Measurements from ENCODE around the gene SLC30A1.
"Not testable (repeated sequence)": the region's sequence is repeated elsewhere in the genome, so short reads cannot be mapped to it uniquely, and the experiment has no call there.

Gene SLC30A1

GRCh38 chr1:211548321-211549091 is 30.5 kb downstream of the SLC30A1 start:
- FAIRE-seq: no peak
- DNase-seq (ENCODE audit: low spot score): no peak

DNA sequence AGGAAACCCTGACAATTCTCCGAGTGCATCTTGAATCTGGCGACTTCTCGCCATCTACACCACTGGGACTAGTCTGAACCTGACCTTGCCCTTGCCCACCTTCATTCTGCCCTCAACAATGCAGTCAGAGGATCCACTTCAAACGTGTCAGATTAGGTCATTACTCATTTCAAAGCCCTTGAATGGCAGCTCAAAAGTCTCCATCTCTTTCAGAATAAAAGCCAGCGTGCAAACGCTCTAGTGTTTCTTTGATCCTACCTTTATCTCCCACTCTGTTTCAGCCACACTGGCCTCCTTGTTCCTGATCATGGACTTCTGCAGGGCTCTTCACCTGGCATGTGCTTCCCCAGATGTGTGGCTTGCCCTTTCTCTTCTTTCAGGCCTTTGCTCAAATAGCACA is 31.3 kb downstream of the SLC30A1 start:
- DNase-seq (ENCODE audit: low spot score) (no peak), FAIRE-seq (no peak)

- DNase-seq (ENCODE audit: low spot score) (no peak), FAIRE-seq (no peak)
Observed at GRCh38 chr1:211546543-211546942, 32.4 kb downstream of the SLC30A1 start.

GRCh38 chr1:211543025-211543424 is 35.9 kb downstream of the SLC30A1 start:
- FAIRE-seq (no peak), DNase-seq (ENCODE audit: low spot score) (no peak)

GRCh38 chr1:211541720-211542477 is 37.1 kb downstream of the SLC30A1 start:
- no peak for FAIRE-seq
- DNase-seq (ENCODE audit: low spot score): no peak

DNA sequence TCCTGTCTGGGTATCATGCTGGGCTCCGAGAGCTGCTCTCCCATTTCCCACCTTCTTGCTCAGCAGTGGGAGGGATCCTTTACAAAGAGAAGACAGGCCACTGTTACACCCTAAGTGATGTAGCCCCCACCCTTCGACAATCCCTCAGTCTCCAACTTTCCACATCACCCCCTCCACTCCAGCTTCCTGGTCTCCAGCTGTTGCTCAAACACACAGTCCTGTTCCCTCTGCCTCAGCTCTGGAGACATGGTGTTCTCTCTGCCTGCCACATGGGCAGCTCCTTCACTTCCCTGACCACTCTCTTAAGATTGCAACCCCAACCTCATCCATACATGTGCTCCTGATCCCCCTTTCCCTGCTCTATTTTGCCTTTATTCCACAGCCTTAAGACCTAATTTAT is 37.7 kb downstream of the SLC30A1 start:
- FAIRE-seq: no peak
- no peak for DNase-seq (ENCODE audit: low spot score)

- DNase-seq (ENCODE audit: low spot score); FAIRE-seq: not testable (repeated sequence)
Observed at GRCh38 chr1:211540824-211541223, 38.1 kb downstream of the SLC30A1 start.

GRCh38 chr1:211538287-211538686 is 40.7 kb downstream of the SLC30A1 start:
- DNase-seq (ENCODE audit: low spot score): no peak

GRCh38 chr1:211537253-211537652 is 41.7 kb downstream of the SLC30A1 start:
- no peak for FAIRE-seq
- DNase-seq (ENCODE audit: low spot score): no peak

More at GRCh38 chr1:211538287-211538686, 40.7 kb downstream of the SLC30A1 start:
- no peak for FAIRE-seq

DNA sequence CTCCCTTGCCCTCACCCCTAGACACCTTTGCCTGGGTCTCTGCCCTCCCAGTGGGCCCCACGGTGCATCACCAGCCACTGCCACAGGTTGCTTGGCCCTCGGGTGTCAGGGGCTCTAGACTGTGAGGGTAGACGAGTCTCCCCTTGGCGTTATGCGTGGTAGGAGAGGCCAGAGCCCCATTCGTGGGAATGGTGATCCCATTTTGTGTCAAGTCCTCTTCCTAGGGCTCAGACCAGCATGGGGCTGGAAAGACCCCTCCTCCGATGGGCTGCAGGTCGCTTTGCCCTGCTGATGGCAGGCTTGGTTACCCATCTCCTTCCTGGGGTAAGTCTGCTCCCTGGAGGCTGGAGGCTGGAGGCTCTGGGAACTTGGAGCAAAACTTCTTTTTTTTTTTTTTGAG is 42.4 kb downstream of the SLC30A1 start:
- FAIRE-seq: no peak
- DNase-seq (ENCODE audit: low spot score): no peak

- FAIRE-seq: no peak
Observed at GRCh38 chr1:211535346-211535745, 43.6 kb downstream of the SLC30A1 start.

DNA sequence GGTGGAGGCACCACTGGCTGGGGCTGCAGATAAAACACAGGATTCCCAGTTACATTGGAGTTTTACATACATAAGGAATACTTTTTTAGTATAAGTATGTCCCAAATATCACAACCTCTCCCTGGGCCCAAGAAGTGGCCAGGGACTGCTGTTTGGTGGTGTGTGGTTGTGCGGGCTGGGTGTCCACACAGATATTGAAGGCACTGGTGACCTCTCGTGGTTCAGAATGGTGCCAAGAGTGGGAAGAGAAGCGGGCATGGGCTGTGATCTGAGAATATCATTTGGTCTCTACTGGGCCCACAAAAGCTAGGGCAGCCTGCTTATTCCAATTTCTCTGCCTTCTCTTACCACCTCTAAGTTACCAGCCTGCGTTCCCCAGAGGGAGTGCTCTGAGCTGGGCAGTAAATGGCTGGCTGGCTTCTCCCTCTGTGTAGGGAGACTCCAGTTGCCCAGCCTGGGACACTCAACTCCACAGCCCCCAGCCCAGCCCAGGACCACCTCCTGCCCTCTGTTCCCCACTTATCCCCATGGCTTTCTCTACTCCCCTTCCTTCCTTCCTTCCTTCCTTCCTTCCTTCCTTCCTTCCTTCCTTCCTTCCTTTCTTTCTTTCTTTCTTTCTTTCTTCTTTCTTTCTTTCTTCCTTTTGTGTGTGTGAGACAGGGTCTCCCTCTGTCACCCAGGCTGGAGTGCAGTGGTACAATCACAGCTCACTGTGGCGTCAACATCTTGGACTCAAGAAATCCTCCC is 44.2 kb downstream of the SLC30A1 start:
- no peak for FAIRE-seq
- no peak for DNase-seq (ENCODE audit: low spot score)

More at GRCh38 chr1:211535346-211535745, 43.6 kb downstream of the SLC30A1 start:
- DNase-seq (ENCODE audit: low spot score): no peak

DNA sequence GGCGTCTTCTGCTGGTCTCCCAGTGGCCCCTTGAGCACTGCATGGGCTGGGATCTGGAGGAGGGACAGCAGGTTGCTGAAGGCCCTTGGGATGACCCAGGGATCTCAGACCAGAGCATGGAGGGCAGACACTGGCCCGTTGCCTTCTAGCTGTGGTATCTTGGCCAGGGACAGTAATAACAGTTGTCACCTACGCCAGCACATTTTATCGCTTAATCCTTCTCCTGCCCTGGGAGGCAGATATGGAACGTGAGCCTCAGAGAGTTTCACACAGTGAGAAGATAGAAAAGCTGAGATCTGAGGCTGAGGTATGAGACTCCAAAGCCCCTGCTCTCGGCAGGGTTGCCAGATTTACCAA is 46.9 kb downstream of the SLC30A1 start:
- FAIRE-seq: no peak

GRCh38 chr1:211531194-211532087 is 47.5 kb downstream of the SLC30A1 start:
- DNase-seq (ENCODE audit: low spot score) (no peak), FAIRE-seq (no peak)

More for the DNA sequence above, 46.9 kb downstream of the SLC30A1 start:
- no peak for DNase-seq (ENCODE audit: low spot score)

DNA sequence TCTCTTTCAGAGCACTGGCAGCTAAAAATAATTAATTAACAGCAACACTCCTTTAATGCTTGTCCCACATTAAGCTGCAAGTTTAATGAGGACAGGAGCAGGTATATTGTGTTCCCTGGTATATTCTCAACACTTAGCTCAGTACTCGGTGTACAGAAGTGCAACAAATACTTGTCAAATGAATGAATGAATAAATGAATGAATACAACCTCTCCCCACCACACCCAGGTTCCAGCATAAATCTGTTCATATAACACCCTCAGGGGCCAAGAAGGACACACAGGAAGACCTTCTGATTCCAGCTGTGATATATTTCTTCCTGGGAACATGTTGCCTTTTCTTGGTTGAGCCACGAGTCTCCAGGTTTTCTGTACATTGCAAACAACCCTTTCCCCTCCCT is 48.9 kb downstream of the SLC30A1 start:
- FAIRE-seq: no peak
- DNase-seq (ENCODE audit: low spot score): no peak

- no peak for DNase-seq (ENCODE audit: low spot score)
- no peak for FAIRE-seq
Observed at GRCh38 chr1:211529453-211529852, 49.5 kb downstream of the SLC30A1 start.

DNA sequence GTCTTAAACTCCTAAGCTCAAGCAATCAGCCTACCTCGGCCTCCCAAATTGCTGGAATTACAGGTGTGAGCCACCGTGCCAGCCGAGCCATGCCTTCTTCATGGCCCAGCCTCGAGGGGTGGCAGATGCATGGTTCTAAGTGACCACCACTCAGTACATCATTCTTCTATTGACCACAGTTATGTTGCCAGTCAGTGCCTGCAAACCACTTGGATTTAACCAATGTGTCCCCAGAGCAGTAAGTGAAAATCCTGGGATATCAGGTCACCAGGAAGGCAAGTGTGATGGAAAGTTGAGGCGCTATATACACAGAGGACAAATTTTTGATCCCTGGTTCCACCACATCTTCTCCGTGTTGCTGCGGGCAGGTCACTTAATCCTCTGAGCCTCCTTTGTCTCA is 50.0 kb downstream of the SLC30A1 start:
- no peak for FAIRE-seq
- DNase-seq (ENCODE audit: low spot score): no peak

GRCh38 chr1:211527888-211528287 is 51.1 kb downstream of the SLC30A1 start:
- no peak for FAIRE-seq

GRCh38 chr1:211527006-211527405 is 52.0 kb downstream of the SLC30A1 start:
- FAIRE-seq: no peak
- no peak for DNase-seq (ENCODE audit: low spot score)

More at GRCh38 chr1:211527888-211528287, 51.1 kb downstream of the SLC30A1 start:
- no peak for DNase-seq (ENCODE audit: low spot score)

DNA sequence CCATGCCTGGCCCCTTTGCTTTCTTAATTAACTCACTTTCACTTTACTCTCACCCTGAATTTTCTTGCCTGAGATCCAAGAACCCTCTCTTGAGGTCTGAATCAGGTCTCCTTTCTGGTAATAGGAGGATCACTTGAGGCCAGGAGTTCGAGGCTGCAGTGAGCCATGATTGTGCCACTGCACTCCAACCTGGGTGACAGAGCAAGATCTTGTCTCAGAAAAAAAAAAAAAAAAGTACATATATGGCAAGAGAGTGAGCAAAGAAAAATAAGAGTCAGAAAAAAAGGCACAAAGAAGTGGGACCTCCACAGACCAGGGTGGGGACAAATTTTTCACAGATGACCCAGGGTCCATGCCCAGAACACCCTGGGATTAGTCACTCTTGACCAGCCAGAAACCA is 52.9 kb downstream of the SLC30A1 start:
- no peak for FAIRE-seq
- DNase-seq (ENCODE audit: low spot score): no peak

DNA sequence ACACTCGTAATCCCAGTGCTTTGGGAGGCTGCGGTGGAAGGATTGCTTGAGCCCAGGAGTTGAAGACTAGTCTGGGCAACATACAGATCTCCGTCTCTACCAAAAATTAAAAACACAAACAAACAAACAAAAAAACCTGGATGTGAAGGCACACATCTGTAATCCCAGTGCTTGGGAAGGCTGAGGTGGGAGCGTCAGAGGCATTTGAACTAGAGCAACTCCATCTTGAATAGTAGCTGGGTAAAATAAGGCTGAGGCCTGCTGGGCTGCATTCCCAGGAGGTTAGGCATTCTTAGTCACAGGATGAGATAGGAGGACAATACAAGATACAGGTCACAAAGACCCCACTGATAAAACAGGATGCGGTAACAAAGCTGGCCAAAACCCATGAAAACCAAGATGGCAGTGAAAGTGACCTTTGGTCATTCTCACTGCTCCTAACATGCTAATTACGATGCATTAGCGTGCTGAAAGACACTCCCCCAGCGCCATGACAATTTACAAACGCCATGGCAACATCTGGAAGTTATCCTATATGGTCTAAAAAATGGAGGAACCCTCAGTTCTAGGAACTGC is 53.8 kb downstream of the SLC30A1 start:
- FAIRE-seq (no peak), DNase-seq (ENCODE audit: low spot score) (no peak)

Data from urothelium cell line (cell line).